GM13976 (cell line): Measurements from ENCODE around the gene PLEKHH3.
"Not testable (repeated sequence)": the region's sequence is repeated elsewhere in the genome, so short reads cannot be mapped to it uniquely, and the experiment has no call there.

Source experiments
- DNase-seq: peaks from one replicate; pipeline ENCODE4 v3.0.0; 2012; ENCODE audit warnings: low spot score
- in situ Hi-C: fragments of 300-500 bp; cut with MboI; formaldehyde crosslinking; loops from one replicate; pipeline ENCODE4 v1.12.0; 2022; ENCODE audit warnings: low sequenced_read_pairs, mixed read lengths, inconsistent platforms; ENCODE audit not compliant: unreplicated experiment
- TF ChIP-seq, protein P1 (sequence below): IDR thresholded peaks from 2 replicates; pipeline ENCODE4 v1.5.1; 2012; ENCODE audit warnings: borderline replicate concordance, mild to moderate bottlenecking; ENCODE audit not compliant: insufficient read depth; ENCODE audit errors: extremely low read depth, missing control alignments, control extremely low read depth

The PLEKHH3 gene

DNA sequence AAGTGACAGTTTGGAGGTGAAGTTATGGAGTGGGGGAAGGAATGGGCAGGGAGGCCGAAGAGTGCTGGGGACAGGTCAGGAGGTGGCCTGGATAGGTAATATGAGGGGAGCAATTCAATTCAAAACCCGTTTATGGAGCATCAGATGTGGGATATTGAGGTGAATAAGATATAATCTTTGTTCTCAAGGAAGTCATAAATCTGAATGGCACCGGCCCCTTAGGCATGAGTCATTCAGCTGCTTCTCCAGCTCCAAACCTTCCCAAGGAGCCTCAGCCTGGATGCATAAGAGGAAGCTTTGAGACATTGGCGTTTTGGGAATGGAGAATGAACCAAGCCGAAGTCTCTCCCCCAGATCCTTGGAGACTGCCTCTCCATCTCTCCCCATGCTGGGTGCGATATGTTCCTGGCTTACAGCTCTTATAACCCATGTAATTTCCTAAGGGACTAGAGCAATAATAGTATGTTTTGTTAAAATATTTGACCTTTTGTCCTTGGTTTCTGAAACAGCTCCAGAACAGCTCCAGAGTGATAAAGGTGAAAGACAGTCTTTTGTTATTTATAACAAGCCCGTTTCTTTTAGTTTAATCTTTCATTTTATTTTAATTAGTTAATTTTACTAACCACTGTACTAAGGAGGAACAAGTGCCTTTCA, 16.0 kb downstream of the PLEKHH3 start:
- TF ChIP-seq, protein P1, sequence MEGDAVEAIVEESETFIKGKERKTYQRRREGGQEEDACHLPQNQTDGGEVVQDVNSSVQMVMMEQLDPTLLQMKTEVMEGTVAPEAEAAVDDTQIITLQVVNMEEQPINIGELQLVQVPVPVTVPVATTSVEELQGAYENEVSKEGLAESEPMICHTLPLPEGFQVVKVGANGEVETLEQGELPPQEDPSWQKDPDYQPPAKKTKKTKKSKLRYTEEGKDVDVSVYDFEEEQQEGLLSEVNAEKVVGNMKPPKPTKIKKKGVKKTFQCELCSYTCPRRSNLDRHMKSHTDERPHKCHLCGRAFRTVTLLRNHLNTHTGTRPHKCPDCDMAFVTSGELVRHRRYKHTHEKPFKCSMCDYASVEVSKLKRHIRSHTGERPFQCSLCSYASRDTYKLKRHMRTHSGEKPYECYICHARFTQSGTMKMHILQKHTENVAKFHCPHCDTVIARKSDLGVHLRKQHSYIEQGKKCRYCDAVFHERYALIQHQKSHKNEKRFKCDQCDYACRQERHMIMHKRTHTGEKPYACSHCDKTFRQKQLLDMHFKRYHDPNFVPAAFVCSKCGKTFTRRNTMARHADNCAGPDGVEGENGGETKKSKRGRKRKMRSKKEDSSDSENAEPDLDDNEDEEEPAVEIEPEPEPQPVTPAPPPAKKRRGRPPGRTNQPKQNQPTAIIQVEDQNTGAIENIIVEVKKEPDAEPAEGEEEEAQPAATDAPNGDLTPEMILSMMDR: no peak
- in situ Hi-C loops: no loop called here
- DNase-seq: no peak

DNA sequence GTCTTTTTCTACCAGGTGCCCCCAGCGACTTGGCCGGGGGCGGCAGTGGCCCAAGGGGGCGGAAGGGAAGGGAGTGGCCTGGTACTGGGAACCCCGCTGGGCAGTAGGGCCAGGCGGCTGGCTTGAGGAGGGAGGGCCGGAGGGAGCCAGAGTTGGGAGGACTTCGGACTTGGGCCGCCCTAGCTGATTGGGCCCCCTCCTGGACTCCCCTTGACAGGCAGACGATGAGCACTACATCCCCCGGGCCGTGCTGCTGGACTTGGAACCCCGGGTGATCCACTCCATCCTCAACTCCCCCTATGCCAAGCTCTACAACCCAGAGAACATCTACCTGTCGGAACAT, 16.9 kb downstream of the PLEKHH3 start:
- DNase-seq, in situ Hi-C loops: not testable (repeated sequence)

DNA sequence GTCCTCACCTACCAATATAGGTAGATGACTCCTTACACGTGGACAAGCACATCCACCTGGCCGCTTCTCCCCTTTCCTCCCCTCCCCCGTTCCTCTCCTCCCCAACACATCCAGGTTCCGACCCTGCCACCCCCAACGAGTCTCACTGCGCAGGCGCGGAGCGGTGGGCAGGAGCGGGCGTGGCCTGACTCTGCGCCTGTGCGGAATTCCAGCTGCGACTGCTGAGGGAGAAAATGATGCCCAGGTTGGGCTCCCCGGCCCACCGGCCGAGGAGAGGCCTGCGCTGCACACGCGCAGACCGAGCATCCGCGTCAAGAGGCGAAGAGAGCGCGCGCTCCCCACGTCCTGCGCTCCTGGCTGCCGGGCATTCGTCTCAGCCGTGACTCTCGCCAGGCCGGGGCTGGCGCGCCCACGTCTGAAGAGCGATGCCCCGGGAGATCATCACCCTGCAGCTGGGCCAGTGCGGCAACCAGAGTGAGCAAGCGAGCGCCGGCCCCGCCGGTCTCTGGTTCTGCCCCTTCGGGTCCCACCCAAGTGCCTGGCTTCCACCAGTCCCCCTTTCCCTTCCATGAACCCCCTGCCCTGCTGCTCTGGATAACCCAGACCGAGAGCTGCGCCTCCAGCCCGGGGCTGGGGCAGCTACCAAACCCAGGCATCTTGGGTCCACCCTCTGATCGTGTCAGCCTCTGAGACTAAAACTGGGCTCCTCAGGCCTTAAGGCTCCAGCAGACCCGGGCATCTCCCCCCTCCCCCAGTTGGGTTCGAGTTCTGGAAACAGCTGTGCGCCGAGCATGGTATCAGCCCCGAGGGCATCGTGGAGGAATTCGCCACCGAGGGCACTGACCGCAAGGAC, 17.5 kb downstream of the PLEKHH3 start, which contains the start of gene TUBG2:
TSS of gene TUBG2 (plus strand) at position 206 of the 853 bp plus-strand sequence. CDS start at position 426, 220 bp downstream.
- in situ Hi-C loops: no loop called here
- peak; percentile 91 for DNase-seq
- TF ChIP-seq, protein P1: no peak

DNA sequence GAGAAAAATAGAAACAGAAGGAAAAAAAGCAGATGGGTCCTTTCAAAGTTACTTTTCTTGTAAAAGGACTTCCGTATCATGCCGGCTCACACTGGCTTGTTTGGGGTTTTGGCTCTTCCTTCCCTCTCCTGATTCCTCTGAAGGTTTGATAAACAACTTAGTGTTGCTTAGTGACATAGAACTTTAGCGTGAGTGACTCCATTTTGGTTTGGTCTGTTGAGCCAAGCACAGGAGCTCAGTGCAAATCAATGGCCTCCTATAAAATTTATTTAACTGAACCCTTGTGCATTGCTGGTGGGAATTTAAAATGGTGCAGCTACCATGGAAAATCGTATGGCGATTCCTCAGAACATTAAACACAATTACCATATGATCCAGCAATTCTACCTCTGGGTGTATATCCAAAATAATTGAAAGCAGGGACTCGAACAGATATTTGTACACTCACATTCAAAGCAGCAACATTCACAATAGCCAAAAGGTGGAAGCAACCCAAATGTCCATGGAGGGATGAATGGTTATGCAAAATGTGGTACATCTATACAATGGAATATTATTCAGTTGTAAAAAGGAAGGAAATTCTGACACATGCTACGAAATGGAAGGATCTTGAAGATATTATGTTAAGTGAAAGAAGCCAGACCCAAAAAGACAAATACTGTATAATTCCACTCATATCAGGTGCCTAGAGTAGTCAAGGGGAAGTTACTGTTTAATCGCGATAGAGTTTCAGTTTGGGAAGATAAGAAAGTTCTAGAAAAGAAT, 18.8 kb downstream of the PLEKHH3 start:
- no peak for DNase-seq
- in situ Hi-C loops: no loop called here
- TF ChIP-seq, protein P1: no peak

DNA sequence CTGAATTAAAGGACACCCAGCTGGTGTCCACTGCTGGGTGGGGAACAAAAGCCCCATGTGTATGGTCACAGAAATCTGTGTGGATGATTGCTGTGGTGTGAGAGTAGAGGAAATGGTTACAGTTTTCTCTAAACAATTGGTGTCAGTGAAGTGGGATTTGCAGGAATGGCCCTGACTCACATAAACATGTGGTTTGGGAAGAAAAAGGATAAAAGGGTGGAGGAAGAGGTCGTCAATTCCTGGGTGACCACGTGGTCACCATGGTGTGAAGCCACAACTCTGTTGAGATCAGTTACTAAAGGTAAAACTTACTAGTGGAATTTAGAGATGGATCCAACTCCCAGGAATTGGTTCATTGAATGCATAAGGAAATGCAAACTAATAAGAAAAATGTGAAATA, 21.3 kb downstream of the PLEKHH3 start:
- DNase-seq: no peak
- in situ Hi-C loops: no loop called here
- TF ChIP-seq, protein P1: no peak

DNA sequence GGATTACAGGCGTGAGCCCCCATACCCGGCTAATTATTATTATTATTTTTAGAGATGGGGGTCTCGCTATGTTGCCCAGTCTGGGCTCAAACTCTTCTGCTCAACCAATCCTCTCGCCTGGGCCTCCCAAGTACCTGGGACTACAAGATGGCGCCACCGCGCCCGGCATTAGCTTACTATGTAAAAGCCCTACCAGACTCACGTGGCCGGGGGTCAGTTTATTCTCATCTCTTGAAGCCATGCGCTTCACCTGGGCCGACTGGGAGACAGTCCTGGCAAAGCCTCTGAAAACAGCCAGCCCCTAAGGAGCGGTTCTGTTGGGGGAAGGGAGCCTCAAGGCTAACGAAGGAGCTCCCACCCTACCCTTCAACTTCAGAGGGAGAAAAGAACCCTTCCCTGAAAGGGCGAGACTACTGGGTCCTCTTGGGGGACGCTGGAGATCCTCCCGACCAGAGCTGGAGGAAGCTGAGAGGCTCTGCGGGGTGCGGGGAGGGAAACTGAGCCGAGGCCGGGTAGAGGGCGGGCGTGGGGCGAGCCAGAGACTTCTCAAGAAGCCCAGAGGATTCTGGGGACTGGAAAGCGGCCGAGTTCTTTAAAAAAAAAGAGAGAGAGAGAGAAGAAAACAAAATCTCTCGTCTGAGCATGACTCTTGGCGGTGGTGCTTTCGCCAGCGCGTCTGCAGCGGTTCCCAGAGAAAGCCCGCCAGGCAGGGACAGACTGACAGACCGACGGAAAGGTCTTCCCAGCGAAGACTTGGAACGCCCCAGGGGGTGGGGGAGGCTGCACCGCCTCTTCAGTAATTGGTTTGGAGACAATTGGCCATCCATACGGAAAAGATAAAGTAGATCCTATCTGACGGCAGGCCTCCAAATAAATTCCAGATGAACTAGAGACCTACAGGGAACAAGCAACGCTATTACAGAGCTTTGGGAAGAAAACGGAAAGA, 23.3 kb downstream of the PLEKHH3 start:
- TF ChIP-seq, protein P1: no peak
- in situ Hi-C loops: no loop called here
- DNase-seq: no peak
